PC-9 (cell line): Measurements from ENCODE around the gene OR7D2. TPM values are rescaled to one million over a fixed set of nuclear protein-coding genes. Genes with fewer than 3 reads are reported as not detected.

Experiments used
- BruUV-seq: library from RNA; stranded (reverse); fragments of 400-500 nt; replicated peaks from 2 replicates; lab custom pipeline; 2021; lab: Mats Ljungman, UMichigan
- CTCF ChIA-PET: fragments of 300-600 bp; sonication (Branson Sonifier 250); formaldehyde crosslinking; loops from one replicate; lab custom pipeline; 2022; ENCODE audit warnings: antibody characterized with exemption; lab: Charles Lee
- POLR2A ChIA-PET: fragments of 300-600 bp; sonication (Branson Sonifier 250); formaldehyde crosslinking; loops from one replicate; lab custom pipeline; 2022; ENCODE audit warnings: antibody characterized with exemption; ENCODE audit not compliant: unreplicated experiment; lab: Charles Lee
- DNase-seq, 2 experiments: peaks; one replicate each; pipeline versions ENCODE4 v3.0.0 to v3.0.0-alpha.2; 2015 to 2022; ENCODE audit warnings: mixed read lengths in 1 of 2
- H2AFZ ChIP-seq: fragments of 200-600 bp; sonication (generic); 2 replicates; pipeline ENCODE4 v1.8.1; 2017; ENCODE audit warnings: antibody characterized with exemption
- H3F3A ChIP-seq: fragments of 200-600 bp; sonication (generic); 2 replicates; pipeline ENCODE4 v1.8.1; 2017; ENCODE audit warnings: antibody characterized with exemption, mild to moderate bottlenecking, low read depth; ENCODE audit not compliant: insufficient read depth
- H3K27ac ChIP-seq: fragments of 200-600 bp; sonication (generic); 2 replicates; pipeline ENCODE4 v1.6.1; 2016; ENCODE audit warnings: mixed run types
- H3K27me3 ChIP-seq: fragments of 200-600 bp; sonication (generic); 2 replicates; pipeline ENCODE4 v1.6.1; 2016; ENCODE audit warnings: low read depth, mixed run types; ENCODE audit not compliant: insufficient read depth
- H3K36me3 ChIP-seq: fragments of 200-600 bp; sonication (generic); 2 replicates; pipeline ENCODE4 v1.6.1; 2016; ENCODE audit warnings: low read depth, mixed run types
- H3K4me1 ChIP-seq: fragments of 200-600 bp; sonication (generic); replicated peaks from 2 replicates; pipeline ENCODE4 v1.6.1; 2016; ENCODE audit warnings: mixed run types; ENCODE audit not compliant: insufficient read depth
- H3K4me2 ChIP-seq: fragments of 200-600 bp; sonication (generic); 2 replicates; pipeline ENCODE4 v1.6.1; 2017; ENCODE audit warnings: mixed run types
- H3K4me3 ChIP-seq: fragments of 200-600 bp; sonication (generic); 2 replicates; pipeline ENCODE4 v1.6.1; 2016; ENCODE audit warnings: mixed run types
- H3K79me2 ChIP-seq: fragments of 200-600 bp; sonication (generic); 2 replicates; pipeline ENCODE4 v1.6.1; 2017; ENCODE audit warnings: low read depth, mixed run types
- H3K9me2 ChIP-seq: fragments of 200-600 bp; sonication (generic); 2 replicates; pipeline ENCODE4 v1.8.1; 2017; ENCODE audit warnings: mild to moderate bottlenecking; ENCODE audit not compliant: insufficient read depth
- H3K9me3 ChIP-seq: fragments of 200-600 bp; sonication (generic); 2 replicates; pipeline ENCODE4 v1.8.1; 2016; ENCODE audit warnings: low read depth; ENCODE audit not compliant: insufficient read depth
- H4K20me1 ChIP-seq: fragments of 200-600 bp; sonication (generic); 2 replicates; pipeline ENCODE4 v1.8.1; 2017; ENCODE audit not compliant: insufficient read depth
- CTCF ChIP-seq: fragments of 200-600 bp; sonication (generic); conservative IDR thresholded peaks from 2 replicates; pipeline ENCODE4 v1.6.1; 2017; ENCODE audit warnings: mixed run types, antibody characterized with exemption, mild to moderate bottlenecking, moderate library complexity
- EZH2 ChIP-seq: fragments of 200-600 bp; sonication (generic); IDR thresholded peaks from 2 replicates; pipeline ENCODE4 v1.8.0; 2017; ENCODE audit warnings: antibody characterized with exemption, low read depth
- intact Hi-C: fragments of 100-400 bp; cut with micrococcal nuclease; formaldehyde crosslinking; loops from one replicate; pipeline ENCODE4 v1.10.0; 2022; ENCODE audit not compliant: unreplicated experiment
- total RNA-seq: library from RNA; stranded (reverse); gene quantifications from 2 replicates; pipeline ENCODE4 v1.2.3, GENCODE V29; 2021

Gene OR7D2
- total RNA-seq, 1 experiment from 2014 or later, result not detected

DNA sequence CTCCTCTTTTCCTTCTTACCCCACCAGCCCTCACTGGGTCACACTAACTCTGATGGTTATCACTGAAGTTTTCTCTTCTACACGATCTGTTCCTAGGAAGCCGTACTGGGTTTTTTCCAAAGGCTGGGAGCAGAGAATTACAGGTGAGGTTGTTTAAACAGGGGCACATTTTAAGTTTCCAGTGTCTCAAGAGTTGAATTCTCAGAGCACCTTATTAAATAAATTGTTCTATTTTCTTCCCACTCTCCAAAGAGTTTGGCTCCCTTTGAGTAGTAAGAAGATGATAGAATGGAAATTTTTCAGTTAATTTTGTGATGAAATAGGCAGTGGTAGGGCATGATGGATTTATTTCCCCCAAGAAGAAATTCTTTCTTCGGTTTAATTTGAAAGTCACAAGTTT lies 40.7 kb downstream of the OR7D2 start, which contains the start of gene OR7D4:
TSS of gene OR7D4 (minus strand) at position 101 of the 400 bp plus-strand sequence. CDS start 4,752 bp downstream, outside the sequence.
- H4K20me1 ChIP-seq, result no peaks in the 10 kb centered on the region
- H3K4me1 ChIP-seq, result no peaks in the 10 kb centered on the region
- H3K4me2 ChIP-seq, result no peak within 1 kb of the TSS
- H3K79me2 ChIP-seq, result no peaks in the 10 kb centered on the region
- H3K9me3 ChIP-seq, result no peaks in the 10 kb centered on the region; the same call in 1 of the 2 replicates
- BruUV-seq, result no TSS peak
- H2AFZ ChIP-seq, result no peak within 1 kb of the TSS
- POLR2A ChIA-PET, result no interaction called here
- no peak for DNase-seq
- no peak for TF ChIP-seq EZH2
- TF ChIP-seq CTCF, result no peak
- CTCF ChIA-PET, result no interaction called here
- no peaks in the 10 kb centered on the region for H3K36me3 ChIP-seq
- H3K4me3 ChIP-seq, result no peak within 1 kb of the TSS
- H3K27ac ChIP-seq, result no peak within 1 kb of the TSS
- H3F3A ChIP-seq, result no peaks in the 10 kb centered on the region
- no peaks in the 10 kb centered on the region for H3K9me2 ChIP-seq
- intact Hi-C loops, result no loop called here
- peaks cover 34% of the 10 kb centered on the region for H3K27me3 ChIP-seq

Other genes with a start within 250 kb of the OR7D2 start
- gene MUC16, start 168.6 kb upstream of the OR7D2 start, total RNA-seq, result 75.0 and 85.0 TPM in 2 replicates
- not detected in 2 replicates for gene OR1M1, start 91.9 kb upstream of the OR7D2 start, total RNA-seq
- not detected in 2 replicates for gene OR7G2, start 71.5 kb upstream of the OR7D2 start, total RNA-seq
- not detected in 2 replicates for gene OR7G1, start 63.2 kb upstream of the OR7D2 start, total RNA-seq
- gene OR7G3, start 52.0 kb upstream of the OR7D2 start, total RNA-seq, result not detected in 2 replicates
- gene ZNF317, start 38.6 kb upstream of the OR7D2 start, total RNA-seq, result 25.5 and 28.2 TPM in 2 replicates
- gene OR7D4, start 40.6 kb downstream of the OR7D2 start, total RNA-seq, result not detected in 2 replicates
- gene OR7E24, start 72.0 kb downstream of the OR7D2 start, total RNA-seq, result not detected in 2 replicates
- 2.2 and 2.6 TPM in 2 replicates for gene ZNF699, start 130.9 kb downstream of the OR7D2 start, total RNA-seq
- 10.5 and 12.5 TPM in 2 replicates for gene ZNF559, start 145.2 kb downstream of the OR7D2 start, total RNA-seq
- 0.38 and 0.55 TPM in 2 replicates for gene ZNF177, start 184.0 kb downstream of the OR7D2 start, total RNA-seq